HG03159 (cell line): Measurements from ENCODE around the gene MXRA8.
A peak's percentile ranks its signal among the peaks of the same experiment; 100 is the strongest.

Experiments used
- ATAC-seq: cut with Tn5 transposase; IDR thresholded peaks from one replicate; pipeline ENCODE4 v1.9.1; 2021; ENCODE audit warnings: mild to moderate bottlenecking, moderate library complexity; ENCODE audit not compliant: unreplicated experiment

The MXRA8 gene

DNA sequence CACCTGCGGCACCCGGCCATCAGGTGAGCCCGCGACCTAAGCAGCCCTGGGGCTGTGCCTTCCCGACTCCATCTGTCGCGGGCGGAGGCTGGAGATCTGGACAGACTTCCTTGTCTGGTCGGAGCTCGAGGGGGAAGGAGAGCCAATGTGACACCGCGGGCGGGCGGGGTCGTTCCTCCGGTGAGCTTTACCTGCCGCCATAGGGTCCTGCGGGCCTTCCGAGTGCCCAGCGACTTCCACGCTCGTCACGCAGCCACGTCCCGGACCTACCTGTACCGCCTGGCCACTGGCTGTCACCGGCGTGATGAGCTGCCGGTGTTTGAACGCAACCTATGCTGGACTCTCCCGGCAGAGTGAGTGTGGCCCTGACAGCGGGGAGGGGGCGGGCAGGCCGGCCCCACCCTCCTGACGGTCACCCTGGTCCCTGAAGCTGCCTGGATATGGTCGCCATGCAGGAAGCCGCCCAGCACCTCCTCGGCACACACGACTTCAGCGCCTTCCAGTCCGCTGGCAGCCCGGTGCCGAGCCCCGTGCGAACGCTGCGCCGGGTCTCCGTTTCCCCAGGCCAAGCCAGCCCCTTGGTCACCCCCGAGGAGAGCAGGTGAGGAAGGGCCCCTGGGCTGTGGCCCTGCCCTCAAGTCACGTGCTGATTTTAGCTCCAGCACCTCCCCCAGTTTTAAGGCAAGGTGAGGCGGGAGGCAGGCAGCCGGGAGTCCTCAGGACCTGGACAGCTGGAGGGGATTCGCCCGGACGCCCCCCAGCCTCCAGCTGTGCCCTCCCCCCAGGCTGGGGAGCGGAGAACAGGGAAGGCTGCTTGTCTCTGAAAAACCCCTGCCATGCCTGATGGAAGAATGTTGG is 48.9 kb downstream of the MXRA8 start:
- no peak for ATAC-seq

DNA sequence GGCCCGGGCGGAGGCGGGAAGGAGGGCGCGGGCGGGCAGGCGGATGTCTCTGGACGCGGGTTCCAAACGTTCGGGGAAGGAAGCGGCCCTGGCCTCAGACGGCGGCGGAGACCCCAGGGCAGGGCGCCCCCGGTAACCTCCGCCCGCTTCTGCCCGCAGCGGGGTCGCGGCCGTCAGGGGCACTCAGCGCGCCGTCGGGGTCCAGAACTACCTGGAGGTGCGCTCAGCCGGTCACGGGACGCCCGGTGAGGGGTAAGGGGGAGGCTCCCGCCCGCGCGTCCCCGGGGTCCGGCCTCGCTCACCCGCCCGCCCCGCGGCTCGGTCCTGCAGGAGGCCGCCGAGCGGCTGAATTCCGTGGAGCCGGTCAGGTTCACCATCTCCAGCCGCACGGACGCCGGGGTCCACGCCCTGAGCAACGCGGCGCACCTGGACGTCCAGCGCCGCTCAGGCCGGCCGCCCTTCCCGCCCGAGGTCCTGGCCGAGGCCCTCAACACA is 49.6 kb downstream of the MXRA8 start:
- peak; percentile 0 for ATAC-seq

DNA sequence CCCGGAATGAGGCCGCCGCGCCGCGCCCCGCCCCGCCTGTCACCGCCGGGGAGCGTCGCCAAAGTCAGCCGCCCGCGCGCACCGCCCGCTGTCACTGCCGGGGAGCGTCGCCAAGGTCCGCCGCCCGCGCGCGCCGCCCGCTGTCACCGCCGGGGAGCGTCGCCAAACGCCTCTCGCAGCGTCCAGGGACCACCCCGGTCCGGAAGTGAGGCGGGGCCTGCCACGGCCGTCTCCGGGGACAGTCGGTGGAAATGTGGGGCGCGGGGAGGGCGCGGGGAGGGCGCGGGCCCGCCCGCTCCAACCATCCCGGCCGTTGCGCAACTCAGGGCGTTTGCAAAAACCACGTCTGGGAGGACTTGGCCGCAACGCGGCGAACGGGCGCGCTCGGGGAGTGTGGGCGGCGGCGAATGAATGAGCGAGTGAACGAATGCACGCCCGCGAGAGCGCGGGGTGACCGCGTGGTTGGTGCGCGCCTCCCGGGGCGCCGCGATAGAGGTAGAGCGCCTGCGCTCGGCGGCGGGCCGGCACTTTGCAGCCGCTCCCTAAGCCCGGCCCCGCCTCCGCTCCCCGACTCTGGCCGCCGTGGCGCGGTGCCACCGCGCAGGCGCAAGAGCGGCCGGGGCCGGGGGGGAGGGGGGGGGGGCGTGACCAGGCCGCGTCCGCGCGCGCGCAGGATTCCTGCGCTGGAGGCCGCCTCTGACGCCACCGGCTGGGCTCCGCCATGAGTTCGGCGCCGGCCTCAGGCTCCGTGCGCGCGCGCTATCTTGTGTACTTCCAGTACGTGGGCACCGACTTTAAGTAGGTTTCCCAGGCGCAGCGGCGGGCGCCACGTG is 50.2 kb downstream of the MXRA8 start, which contains the start of the genes ACAP3 and PUSL1:
Gene ACAP3 (minus strand): TSS at position 8 of the 833 bp plus-strand sequence. CDS start 115 bp downstream, outside the sequence.
Gene PUSL1 (plus strand): TSS at position 675 of the 833 bp plus-strand sequence. CDS start 47 bp downstream, at position 722.
- peak; percentile 59 for ATAC-seq

DNA sequence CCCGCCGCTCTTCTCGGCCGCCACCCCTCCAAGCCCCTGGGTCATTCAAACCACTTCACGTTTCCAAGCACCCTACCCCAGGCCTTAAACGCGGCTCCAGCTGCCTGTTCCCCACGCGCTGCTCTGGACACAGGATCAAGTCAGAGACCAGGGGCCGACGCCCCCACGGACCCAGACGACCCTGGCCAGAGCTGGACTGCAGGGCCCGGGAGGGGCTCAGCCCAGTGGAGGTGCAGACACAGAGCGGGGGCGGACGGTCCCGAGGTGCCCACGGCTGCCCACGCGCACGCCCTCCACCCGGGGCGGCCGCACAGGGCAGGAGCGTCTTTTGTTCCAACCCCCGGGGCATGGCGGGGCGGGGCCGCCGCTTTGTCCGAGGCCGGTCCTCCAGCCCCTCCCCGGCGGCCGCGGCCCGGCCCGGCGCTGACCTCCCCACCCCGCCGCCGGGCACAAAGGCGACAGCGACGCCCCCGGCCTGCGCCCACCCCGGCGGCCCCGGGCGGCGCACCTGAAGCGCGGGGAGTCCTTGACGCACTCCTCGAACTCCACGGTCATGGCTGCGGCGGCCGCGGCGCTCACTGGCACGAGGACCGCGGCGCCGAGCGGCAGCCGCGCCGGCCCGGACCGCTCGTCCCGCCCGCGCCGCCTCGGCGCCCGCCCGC is 51.0 kb downstream of the MXRA8 start:
- no peak for ATAC-seq

DNA sequence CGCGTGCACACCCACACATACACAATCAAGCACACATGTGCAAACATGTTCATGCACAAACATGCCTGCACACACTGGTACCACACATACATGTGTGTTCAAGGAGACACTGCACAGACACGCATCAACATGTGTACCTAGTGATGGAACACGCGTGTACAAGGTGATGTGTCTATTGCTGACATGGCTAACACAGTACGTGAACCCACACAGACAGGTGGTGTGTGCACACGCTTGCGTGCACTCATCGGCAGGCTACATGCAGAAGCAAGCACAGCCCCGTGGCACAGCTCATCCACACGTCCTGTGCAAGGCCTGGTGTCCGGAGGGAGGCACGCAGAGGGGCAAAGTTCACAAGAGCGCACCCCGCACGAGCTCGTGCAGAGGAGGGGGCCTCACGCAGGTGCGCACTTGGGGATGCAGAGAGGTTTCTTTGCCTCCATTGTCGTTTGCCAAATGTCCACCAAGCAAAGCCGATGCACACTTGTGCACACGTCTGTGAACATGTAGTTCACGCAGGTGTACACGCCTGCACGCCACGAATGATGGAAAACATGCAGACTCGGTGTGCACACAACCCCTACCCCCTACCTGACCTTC is 51.6 kb downstream of the MXRA8 start:
- ATAC-seq: no peak

DNA sequence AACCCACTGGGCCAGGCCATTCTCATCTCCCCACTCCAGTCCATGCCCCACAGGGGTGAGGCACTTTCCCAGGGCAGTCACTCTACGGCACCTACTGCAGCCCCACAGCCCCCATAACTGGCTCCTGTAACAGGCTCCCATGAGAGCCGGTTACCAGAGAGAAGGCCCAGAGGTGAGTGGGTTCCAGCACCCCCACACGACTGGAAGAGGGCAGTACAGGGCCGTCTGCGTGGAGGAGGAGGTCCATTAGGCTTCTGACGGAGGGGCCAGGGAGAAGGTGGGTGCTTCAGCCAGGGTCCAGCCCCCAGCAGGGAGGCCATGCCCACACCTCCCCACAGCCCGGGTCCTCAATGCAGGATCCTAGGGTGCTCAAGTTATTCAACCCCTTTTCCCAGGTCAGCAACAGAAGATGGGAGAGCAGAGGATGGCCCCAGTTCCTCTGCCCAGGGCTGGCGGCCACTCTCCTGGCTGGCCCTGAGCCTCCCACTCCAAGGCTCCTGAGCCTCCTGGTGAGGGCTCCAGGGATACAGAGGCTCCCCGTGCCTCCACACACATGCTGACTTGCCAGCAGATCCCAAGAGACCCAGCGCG is 52.2 kb downstream of the MXRA8 start:
- no peak for ATAC-seq

DNA sequence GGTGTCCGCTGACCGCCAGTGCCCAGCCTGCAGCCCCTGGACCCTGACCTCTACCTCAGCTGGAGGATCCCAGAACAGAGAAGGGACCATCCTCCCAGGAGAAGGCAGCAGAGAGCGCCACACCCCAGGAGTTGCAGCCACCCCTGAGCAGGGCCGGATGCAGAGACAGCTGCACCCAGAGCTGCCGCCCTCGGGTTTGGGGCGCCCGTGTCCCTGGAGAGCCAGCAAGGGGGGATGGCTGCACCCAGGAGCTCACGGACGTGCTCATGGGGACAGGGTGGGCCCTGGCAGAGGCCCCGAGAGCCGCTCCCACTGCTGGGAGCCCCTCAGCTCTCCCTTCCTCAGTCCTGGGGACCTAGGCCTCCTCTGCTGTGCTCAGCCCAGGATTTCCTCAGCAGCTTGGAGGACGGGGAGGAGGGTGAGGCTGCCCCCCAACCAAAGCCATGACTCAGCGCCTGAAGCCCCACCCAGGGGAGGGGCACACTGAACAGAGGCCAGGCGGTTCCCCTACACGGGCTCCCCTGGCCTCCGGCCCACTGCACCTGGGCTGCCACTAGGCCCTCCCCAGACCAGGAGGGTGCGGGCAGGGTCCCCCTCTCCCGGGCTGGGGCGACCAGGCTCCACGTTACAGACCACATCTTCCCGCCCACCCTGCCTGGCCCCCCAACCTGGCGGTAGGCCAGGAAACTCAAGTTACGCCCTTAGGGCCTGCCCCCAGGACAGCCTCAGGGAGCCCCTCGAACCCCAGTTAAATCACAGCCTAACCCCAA is 52.9 kb downstream of the MXRA8 start:
- no peak for ATAC-seq

DNA sequence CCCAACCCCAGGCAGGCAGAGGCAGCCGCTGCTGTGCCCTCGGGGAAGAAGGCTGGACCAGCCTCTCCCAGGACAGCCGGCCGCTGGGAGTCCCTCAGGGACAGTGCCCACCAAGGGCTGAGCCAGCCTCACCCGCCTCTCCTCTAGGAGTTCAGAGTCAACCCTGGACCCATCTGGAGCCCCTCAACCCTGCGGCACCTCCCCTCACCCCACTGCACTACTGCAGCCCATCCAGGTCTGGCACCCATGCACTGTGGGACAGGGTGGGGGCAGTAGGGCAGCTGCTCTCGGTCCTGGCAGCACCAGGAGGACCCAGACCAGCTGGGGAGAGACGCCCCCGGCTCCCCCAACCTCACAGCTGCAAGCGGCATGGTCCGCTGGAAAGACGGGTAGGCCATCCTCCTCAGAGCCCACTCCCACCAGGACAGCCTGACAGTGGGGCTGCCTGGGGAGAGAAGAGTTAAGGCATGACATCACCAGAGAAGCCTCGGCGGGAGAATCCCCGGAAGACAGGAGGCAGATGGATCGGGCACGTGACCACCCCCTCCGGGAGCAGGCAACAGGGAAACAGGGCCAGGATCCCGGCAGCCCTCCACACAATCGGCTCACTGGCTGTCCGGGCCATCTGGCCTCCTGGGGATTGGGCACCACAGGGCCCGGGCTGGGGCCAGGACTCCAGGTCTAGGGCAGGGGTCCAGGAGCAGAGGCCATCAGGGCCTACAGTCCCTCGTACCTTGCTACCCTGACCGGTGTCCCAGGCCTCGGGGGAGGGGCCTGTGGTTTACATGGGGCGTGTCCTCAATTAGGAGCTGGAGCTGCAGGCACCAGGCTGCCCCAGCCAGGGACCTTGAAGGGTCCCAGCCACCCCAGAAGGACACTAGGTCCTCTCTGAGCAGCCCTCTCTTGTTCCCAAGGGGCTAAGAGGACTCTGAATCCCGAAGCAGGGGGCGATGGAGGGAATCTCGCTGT is 53.7 kb downstream of the MXRA8 start:
- no peak for ATAC-seq

DNA sequence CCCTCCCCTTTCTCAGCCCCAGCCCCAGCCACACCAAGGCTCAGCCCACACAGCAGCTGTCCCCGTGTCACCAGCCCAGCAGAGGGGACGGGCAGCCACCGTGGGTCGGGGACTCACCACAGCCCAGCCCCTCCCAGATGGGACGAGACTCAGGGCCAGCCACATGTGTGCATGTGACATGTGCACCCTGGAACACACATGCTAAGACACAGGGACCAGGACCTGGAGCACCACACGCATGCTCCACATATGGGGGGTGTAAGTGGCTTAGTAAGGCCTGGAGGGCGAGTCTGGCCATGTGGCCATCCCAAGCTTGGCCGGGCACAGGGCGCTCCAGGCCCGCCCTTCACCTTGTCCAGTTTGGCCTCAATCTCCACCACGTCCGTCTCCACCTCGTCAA is 54.6 kb downstream of the MXRA8 start:
- no peak for ATAC-seq

DNA sequence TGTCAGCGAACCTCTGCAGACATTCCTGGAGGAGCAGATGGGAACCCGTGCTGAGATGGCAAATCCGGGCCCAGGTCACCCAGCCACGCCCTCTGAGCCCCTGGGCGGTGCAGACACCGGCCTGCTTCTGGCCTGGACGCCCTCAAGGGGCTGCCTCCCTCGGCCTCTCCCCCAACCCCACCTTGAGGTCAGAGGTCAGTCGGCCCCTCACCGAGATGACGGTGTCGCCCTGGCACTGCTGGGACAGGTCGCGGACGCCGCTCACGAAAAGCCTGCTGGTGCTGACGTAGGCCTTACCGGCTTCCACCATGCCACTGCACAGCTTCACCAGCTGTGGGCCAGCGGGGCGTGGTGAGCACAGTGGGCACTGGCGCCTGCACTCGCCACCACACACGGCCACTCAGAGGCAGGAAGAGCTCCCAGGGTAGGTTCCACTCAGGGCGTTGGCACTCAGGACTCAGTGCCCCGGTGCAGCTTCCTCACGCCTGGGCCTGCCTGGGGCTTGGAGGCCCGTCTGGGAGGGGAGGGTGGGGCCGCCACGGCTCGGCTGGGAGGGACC is 55.3 kb downstream of the MXRA8 start:
- ATAC-seq: no peak
